ENCODE results near the gene COG5. TPM values are rescaled to one million over a fixed set of nuclear protein-coding genes. Genes with fewer than 3 reads are reported as not detected.

COG5 gene
- total and polyA plus RNA-seq, 3 donors from 2014 or later: 27.1 to 76.1 (median 70.6) TPM

- TF ChIP-seq POLR2A (IDR thresholded peaks at IDR 0.05) (no peak), CTCF (IDR thresholded peaks at IDR 0.05) (peak in 2 of 3 experiments; percentile 41 to 58)
- 0 to 1% methylated on average over 14 to 15 of the region's 15 CpGs for WGBS, 2 donors
- Histone ChIP-seq H3K36me3 (ENCODE audit: low read depth, missing control alignments) (no peaks in the 10 kb centered on the region), H3K27me3 (no peaks in the 10 kb centered on the region), H3K9me3 (no peaks in the 10 kb centered on the region), H3K27ac (peak overlapping the region; percentile 99), H3K4me3 (peak overlapping the region; percentile 58 to 97), H3K4me1 (peaks cover 11% of the 10 kb centered on the region)
- peak; percentile 77 for DNase-seq
- intact Hi-C loops (cut with DNase I; ENCODE audit: low total_unique reads): no loop called here
Measured at GRCh38 chr7:107167483-107168232, 396.1 kb downstream of the COG5 start.

- DNase-seq: no peak
- Histone ChIP-seq H3K9me3 (no peaks in the 10 kb centered on the region), H3K4me3 (peak overlapping the region; percentile 58 to 97), H3K4me1 (peaks cover 11% of the 10 kb centered on the region), H3K36me3 (ENCODE audit: low read depth, missing control alignments) (no peaks in the 10 kb centered on the region), H3K27ac (peak overlapping the region; percentile 99), H3K27me3 (no peaks in the 10 kb centered on the region)
- intact Hi-C loops (cut with DNase I; ENCODE audit: low total_unique reads): no loop called here
- WGBS, 2 donors: 14 to 16% methylated on average over 5 of the region's 5 CpGs
- TF ChIP-seq POLR2A (IDR thresholded peaks at IDR 0.05) (no peak), CTCF (IDR thresholded peaks at IDR 0.05) (no peak)
Measured at GRCh38 chr7:107166736-107167426, 396.8 kb downstream of the COG5 start.

GRCh38 chr7:107165341-107165740 lies 398.4 kb downstream of the COG5 start:
- intact Hi-C loops (cut with DNase I; ENCODE audit: low total_unique reads): no loop called here
- peaks cover 1% of the 10 kb centered on the region for H3K4me1 ChIP-seq
- no peaks in the 10 kb centered on the region for H3K36me3 ChIP-seq (ENCODE audit: low read depth, missing control alignments)
- no peak for TF ChIP-seq POLR2A (IDR thresholded peaks at IDR 0.05)
- no peak for TF ChIP-seq CTCF (IDR thresholded peaks at IDR 0.05)
- no peaks in the 10 kb centered on the region for H3K9me3 ChIP-seq
- H3K4me3 ChIP-seq: no peak overlapping the region
- H3K27me3 ChIP-seq: no peaks in the 10 kb centered on the region
- no peak overlapping the region for H3K27ac ChIP-seq
- 57 to 59% methylated on average over 3 of the region's 3 CpGs for WGBS, 2 donors
- no peak for DNase-seq

GRCh38 chr7:107164092-107164491 lies 399.6 kb downstream of the COG5 start:
- intact Hi-C loops (cut with DNase I; ENCODE audit: low total_unique reads): no loop called here
- Histone ChIP-seq H3K4me1 (no peaks in the 10 kb centered on the region), H3K36me3 (ENCODE audit: low read depth, missing control alignments) (no peaks in the 10 kb centered on the region), H3K9me3 (no peaks in the 10 kb centered on the region), H3K4me3 (no peak overlapping the region), H3K27me3 (no peaks in the 10 kb centered on the region), H3K27ac (no peak overlapping the region)
- no peak for TF ChIP-seq CTCF (IDR thresholded peaks at IDR 0.05)
- TF ChIP-seq POLR2A (IDR thresholded peaks at IDR 0.05): no peak
- DNase-seq: no peak
- 44 to 52% methylated on average over 2 of the region's 2 CpGs for WGBS, 2 donors
